ENCODE data around the gene C19orf73. TPM values are rescaled to one million over a fixed set of nuclear protein-coding genes. Genes with fewer than 3 reads are reported as not detected.

C19orf73 gene
- polyA plus RNA-seq, 3 donors: 0.60 to 0.76 (median 0.66) TPM

DNA sequence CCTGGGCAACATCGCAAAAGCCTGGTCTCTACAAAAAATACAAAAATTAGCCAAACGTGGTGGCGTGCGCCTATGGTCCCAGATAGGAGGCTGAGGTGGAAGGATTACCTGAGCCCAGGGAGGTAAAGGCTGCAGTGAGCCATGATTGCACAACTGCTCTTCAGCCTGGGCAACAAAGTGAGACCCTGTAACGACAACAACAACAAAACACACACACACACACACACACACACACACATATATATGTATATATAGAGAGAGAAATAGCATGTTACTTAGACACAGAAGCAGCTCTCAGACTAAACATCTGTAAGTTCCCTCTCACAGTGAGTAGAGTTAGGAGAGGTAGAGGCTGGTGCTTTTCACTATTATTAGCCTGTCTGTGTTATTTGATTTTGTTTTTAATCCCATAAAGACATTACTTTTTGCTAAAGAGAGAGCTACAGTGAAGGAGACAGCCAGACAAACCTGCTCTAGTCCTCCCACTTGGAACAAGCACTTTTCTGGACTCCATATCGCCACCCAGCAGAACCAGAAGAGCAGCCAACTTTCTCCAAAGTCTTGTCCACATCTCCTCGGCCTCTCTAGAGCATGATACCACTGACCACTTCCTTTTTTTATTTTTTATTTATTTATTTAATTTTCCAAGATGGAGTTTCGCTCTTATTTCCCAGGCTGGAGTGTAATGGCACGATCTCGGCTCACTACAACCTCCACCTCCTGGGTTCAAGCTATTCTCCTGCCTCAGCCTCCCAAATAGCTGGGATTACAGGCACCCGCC is 7.5 kb downstream of the C19orf73 start:
- Histone ChIP-seq H3K36me3 (replicated peaks in 1 of 2; ENCODE audit: control insufficient read depth in 1 of 2, insufficient read depth in 2 of 2, low read length in 2 of 2) (peaks cover 23 to 31% of the 10 kb centered on the region in 2 donors), H2AFZ (ENCODE audit: insufficient read depth, low read depth, low read length, poor library complexity, severe bottlenecking) (no peak overlapping the region), H3K9me3 (replicated peaks in 1 of 2; ENCODE audit: control insufficient read depth in 1 of 2, insufficient read depth in 1 of 2, low read length in 2 of 2) (no peaks in the 10 kb centered on the region), H3K4me2 (replicated peaks; ENCODE audit: extremely low read depth, low read length, poor library complexity, severe bottlenecking) (no peak overlapping the region), H3K4me1 (ENCODE audit: control insufficient read depth in 1 of 2, insufficient read depth in 2 of 2, low read length in 2 of 2) (peaks cover 20 to 24% of the 10 kb centered on the region in 2 donors), H3K9ac (ENCODE audit: insufficient read depth, low read length, poor library complexity, severe bottlenecking) (no peak overlapping the region), H3K4me3 (replicated peaks in 1 of 3; ENCODE audit: low read depth in 2 of 3, low read length in 3 of 3) (no peak overlapping the region), H3K27ac (ENCODE audit: low read depth in 1 of 2, low read length in 2 of 2) (no peak overlapping the region), H3K27me3 (ENCODE audit: control insufficient read depth in 2 of 2, insufficient read depth in 2 of 2, low read length in 2 of 2) (no peaks in the 10 kb centered on the region), H4K20me1 (ENCODE audit: insufficient read depth, low read length) (peaks cover 29% of the 10 kb centered on the region), H3K79me2 (ENCODE audit: insufficient read depth, low read length) (no peaks in the 10 kb centered on the region)
- Mint-ChIP-seq H3K4me3 (no peak overlapping the region), H3K9me3 (peaks cover 0 to 1% (median 0%) of the 10 kb centered on the region in 7 donors), H3K4me1 (peaks cover 19% of the 10 kb centered on the region), H3K27ac (peak overlapping the region in 2 of 7 donors; percentile 33 to 72), H3K27me3 (ENCODE audit: low read depth in 3 of 3) (peaks cover 5 to 10% (median 10%) of the 10 kb centered on the region in 3 donors), H3K36me3 (peaks cover 25 to 32% of the 10 kb centered on the region in 2 donors)
- no CpG with 5 or more reads among the region's 11 CpGs for WGBS (ENCODE audit: insufficient coverage)
- intact Hi-C loops (cut with micrococcal nuclease): loop anchor here in 1 of 2 donors (5.0 kb wide), 1 partner anchor 36 kb away; no protein-coding TSS in a partner anchor
- no peak for DNase-seq
- TF ChIP-seq, protein P1, sequence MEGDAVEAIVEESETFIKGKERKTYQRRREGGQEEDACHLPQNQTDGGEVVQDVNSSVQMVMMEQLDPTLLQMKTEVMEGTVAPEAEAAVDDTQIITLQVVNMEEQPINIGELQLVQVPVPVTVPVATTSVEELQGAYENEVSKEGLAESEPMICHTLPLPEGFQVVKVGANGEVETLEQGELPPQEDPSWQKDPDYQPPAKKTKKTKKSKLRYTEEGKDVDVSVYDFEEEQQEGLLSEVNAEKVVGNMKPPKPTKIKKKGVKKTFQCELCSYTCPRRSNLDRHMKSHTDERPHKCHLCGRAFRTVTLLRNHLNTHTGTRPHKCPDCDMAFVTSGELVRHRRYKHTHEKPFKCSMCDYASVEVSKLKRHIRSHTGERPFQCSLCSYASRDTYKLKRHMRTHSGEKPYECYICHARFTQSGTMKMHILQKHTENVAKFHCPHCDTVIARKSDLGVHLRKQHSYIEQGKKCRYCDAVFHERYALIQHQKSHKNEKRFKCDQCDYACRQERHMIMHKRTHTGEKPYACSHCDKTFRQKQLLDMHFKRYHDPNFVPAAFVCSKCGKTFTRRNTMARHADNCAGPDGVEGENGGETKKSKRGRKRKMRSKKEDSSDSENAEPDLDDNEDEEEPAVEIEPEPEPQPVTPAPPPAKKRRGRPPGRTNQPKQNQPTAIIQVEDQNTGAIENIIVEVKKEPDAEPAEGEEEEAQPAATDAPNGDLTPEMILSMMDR (IDR thresholded peaks at IDR 0.05): no peak

DNA sequence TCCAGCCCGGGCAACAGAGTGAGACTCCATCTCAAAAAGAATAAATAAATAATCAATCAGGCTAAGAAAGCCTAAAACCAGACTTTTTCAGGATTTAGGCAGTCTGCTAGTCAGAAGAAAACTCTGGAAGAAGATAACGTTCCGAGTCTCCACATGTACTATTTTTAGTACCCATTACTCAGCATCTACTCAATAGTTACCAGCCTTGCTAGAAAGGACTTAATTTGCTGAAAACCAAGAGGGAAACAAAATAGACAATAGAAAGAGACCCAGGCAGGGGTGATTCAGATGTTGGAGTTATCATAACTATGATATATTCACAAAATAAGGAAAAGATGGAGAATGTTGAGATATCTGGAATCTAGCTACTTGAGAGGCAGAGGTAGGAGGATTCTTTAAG is 8.4 kb downstream of the C19orf73 start:
- no peak overlapping the region for H3K4me3 Mint-ChIP-seq

More for the DNA sequence above, 8.4 kb downstream of the C19orf73 start:
- Histone ChIP-seq H3K9me3 (replicated peaks in 1 of 2; ENCODE audit: control insufficient read depth in 1 of 2, insufficient read depth in 1 of 2, low read length in 2 of 2) (no peaks in the 10 kb centered on the region), H3K79me2 (ENCODE audit: insufficient read depth, low read length) (no peaks in the 10 kb centered on the region), H3K4me2 (replicated peaks; ENCODE audit: extremely low read depth, low read length, poor library complexity, severe bottlenecking) (no peak overlapping the region), H3K27ac (ENCODE audit: low read depth in 1 of 2, low read length in 2 of 2) (no peak overlapping the region), H3K36me3 (replicated peaks in 1 of 2; ENCODE audit: control insufficient read depth in 1 of 2, insufficient read depth in 2 of 2, low read length in 2 of 2) (peaks cover 29 to 40% of the 10 kb centered on the region in 2 donors), H3K9ac (ENCODE audit: insufficient read depth, low read length, poor library complexity, severe bottlenecking) (no peak overlapping the region), H4K20me1 (ENCODE audit: insufficient read depth, low read length) (peaks cover 37% of the 10 kb centered on the region), H3K27me3 (ENCODE audit: control insufficient read depth in 2 of 2, insufficient read depth in 2 of 2, low read length in 2 of 2) (no peaks in the 10 kb centered on the region), H3K4me3 (replicated peaks in 1 of 3; ENCODE audit: low read depth in 2 of 3, low read length in 3 of 3) (no peak overlapping the region), H2AFZ (ENCODE audit: insufficient read depth, low read depth, low read length, poor library complexity, severe bottlenecking) (no peak overlapping the region), H3K4me1 (ENCODE audit: control insufficient read depth in 1 of 2, insufficient read depth in 2 of 2, low read length in 2 of 2) (peaks cover 15 to 18% of the 10 kb centered on the region in 2 donors)
- H3K27ac Mint-ChIP-seq: no peak overlapping the region
- H3K4me1 Mint-ChIP-seq: peaks cover 15% of the 10 kb centered on the region
- TF ChIP-seq, protein P1 (IDR thresholded peaks at IDR 0.05): no peak
- no peak for DNase-seq
- peaks cover 32 to 37% of the 10 kb centered on the region in 2 donors for H3K36me3 Mint-ChIP-seq
- 100% methylated on average over 1 of the region's 3 CpGs for WGBS (ENCODE audit: insufficient coverage)
- no peaks in the 10 kb centered on the region for H3K9me3 Mint-ChIP-seq
- intact Hi-C loops (cut with micrococcal nuclease): loop anchor here in 1 of 2 donors (5.0 kb wide), 1 partner anchor 37 kb away; no protein-coding TSS in a partner anchor
- H3K27me3 Mint-ChIP-seq (ENCODE audit: low read depth in 3 of 3): peaks cover 5 to 10% (median 10%) of the 10 kb centered on the region in 3 donors

Data from CD14-positive monocyte (primary cell).